Esophagus muscularis mucosa (tissue), 4 donors: ENCODE data around the gene ABHD16B. TPM values are rescaled to one million over a fixed set of nuclear protein-coding genes. Genes with fewer than 3 reads are reported as not detected.

ENCODE experiments used
- DNase-seq: peaks from one replicate; pipeline ENCODE4 v3.0.0-alpha.2; 2017; ENCODE audit errors: extremely low spot score
- H3K27ac ChIP-seq, 4 donors: fragments of 200-600 bp; sonication (generic); replicated peaks in 1 of 4; 1 replicate in 3 of 4; 2 replicates in 1 of 4; pipeline ENCODE4 v1.5.1; 2016 to 2019; ENCODE audit warnings: mild to moderate bottlenecking in 1 of 4
- H3K27me3 ChIP-seq, 4 donors: fragments of 200-600 bp; sonication (generic); one replicate each; pipeline versions ENCODE4 v1.5.1 to v1.6.0; 2016 to 2019
- H3K36me3 ChIP-seq, 4 donors: fragments of 200-600 bp; sonication (generic); one replicate each; pipeline ENCODE4 v1.5.1; 2016 to 2019
- H3K4me1 ChIP-seq, 4 donors: fragments of 200-600 bp; sonication (generic); one replicate each; pipeline ENCODE4 v1.5.1; 2016 to 2019
- H3K4me3 ChIP-seq, 4 donors: fragments of 200-600 bp; sonication (generic); 1 replicate in 2 of 4; 2 replicates in 2 of 4; pipeline ENCODE4 v1.5.1; 2016 to 2019; ENCODE audit warnings: mild to moderate bottlenecking in 4 of 4, moderate library complexity in 1 of 4
- H3K9me3 ChIP-seq, 4 donors: fragments of 200-600 bp; sonication (generic); 1 replicate in 3 of 4; 2 replicates in 1 of 4; pipeline ENCODE4 v1.5.1; 2016 to 2019
- EP300 ChIP-seq: sonication (generic); formaldehyde crosslinking; IDR thresholded peaks from one replicate; pipeline ENCODE4 v1.6.1; 2017; ENCODE audit warnings: antibody characterized with exemption
- POLR2A ChIP-seq: fragments of 450-650 bp; IDR thresholded peaks from one replicate; pipeline ENCODE4 v1.6.1; 2017; ENCODE audit warnings: antibody characterized with exemption, moderate library complexity, mild to moderate bottlenecking, low read depth
- POLR2AphosphoS5 ChIP-seq, 2 donors: sonication (generic); formaldehyde crosslinking; IDR thresholded peaks; one replicate each; pipeline ENCODE4 v1.6.1; 2017; ENCODE audit warnings: antibody characterized with exemption in 2 of 2
- WGBS: methylation state at CpG from one replicate; pipeline ENCODE4 v1.1.5; 2018; 5-methylcytosine and 5-hydroxymethylcytosine counted together
- intact Hi-C: fragments of 100-400 bp; cut with DNase I; formaldehyde crosslinking; loops from one replicate; pipeline ENCODE4 v1.15.1; 2023
- total RNA-seq, 4 donors: library from RNA; depleted of rRNA; stranded (reverse); fragments of >200 nt; gene quantifications; one replicate each; pipeline versions ENCODE4 v1.1.0 to v1.2.1, GENCODE V29; 2016
- TF ChIP-seq, protein P1 (sequence below), 3 experiments: fragments of 200-600 bp in 2 of 3; fragments of 450-650 bp in 1 of 3; sonication (generic) in 2 of 3; IDR thresholded peaks; one replicate each; pipeline ENCODE4 v1.5.1; 2017 to 2019; ENCODE audit warnings: antibody characterized with exemption in 3 of 3, mild to moderate bottlenecking in 2 of 3, moderate library complexity in 1 of 3

The ABHD16B gene
- total RNA-seq, 4 donors from 2014 or later = not detected

DNA sequence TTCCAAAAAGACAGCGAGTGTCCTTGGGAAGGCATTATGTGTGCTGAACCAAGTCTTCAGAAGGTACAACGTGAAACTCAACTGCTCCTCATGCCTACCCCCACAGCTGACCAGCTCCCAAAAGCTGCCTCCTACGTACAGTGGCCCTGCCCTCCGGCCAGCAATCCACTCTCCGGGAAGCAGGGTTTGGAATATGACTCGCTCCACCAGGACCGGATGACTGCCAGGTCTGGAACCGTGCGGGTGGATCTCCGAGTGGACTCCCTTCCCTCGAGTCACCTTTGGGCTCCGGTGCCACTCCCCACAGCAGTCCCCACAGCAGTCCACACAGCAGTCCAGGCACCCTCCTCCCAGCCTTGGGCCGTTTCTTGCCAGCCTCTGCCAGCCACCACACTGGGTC lies 34.5 kb upstream of the ABHD16B start:
- H3K4me1 ChIP-seq = peaks cover 21 to 33% (median 28%) of the 10 kb centered on the region in 4 donors
- no peak overlapping the region for H3K4me3 ChIP-seq
- WGBS = 81% methylated on average over 10 of the region's 13 CpGs
- no peak overlapping the region for H3K27ac ChIP-seq
- H3K27me3 ChIP-seq = peaks cover 0 to 36% (median 0%) of the 10 kb centered on the region in 4 donors
- TF ChIP-seq, protein P1, sequence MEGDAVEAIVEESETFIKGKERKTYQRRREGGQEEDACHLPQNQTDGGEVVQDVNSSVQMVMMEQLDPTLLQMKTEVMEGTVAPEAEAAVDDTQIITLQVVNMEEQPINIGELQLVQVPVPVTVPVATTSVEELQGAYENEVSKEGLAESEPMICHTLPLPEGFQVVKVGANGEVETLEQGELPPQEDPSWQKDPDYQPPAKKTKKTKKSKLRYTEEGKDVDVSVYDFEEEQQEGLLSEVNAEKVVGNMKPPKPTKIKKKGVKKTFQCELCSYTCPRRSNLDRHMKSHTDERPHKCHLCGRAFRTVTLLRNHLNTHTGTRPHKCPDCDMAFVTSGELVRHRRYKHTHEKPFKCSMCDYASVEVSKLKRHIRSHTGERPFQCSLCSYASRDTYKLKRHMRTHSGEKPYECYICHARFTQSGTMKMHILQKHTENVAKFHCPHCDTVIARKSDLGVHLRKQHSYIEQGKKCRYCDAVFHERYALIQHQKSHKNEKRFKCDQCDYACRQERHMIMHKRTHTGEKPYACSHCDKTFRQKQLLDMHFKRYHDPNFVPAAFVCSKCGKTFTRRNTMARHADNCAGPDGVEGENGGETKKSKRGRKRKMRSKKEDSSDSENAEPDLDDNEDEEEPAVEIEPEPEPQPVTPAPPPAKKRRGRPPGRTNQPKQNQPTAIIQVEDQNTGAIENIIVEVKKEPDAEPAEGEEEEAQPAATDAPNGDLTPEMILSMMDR (IDR thresholded peaks at IDR 0.05) = no peak
- TF ChIP-seq EP300 (no peak), POLR2AphosphoS5 (IDR thresholded peaks at IDR 0.05) (no peak), POLR2A (no peak)
- DNase-seq = no peak
- intact Hi-C loops = no loop called here
- peaks cover 0 to 3% (median 0%) of the 10 kb centered on the region in 4 donors for H3K36me3 ChIP-seq
- no peaks in the 10 kb centered on the region for H3K9me3 ChIP-seq

DNA sequence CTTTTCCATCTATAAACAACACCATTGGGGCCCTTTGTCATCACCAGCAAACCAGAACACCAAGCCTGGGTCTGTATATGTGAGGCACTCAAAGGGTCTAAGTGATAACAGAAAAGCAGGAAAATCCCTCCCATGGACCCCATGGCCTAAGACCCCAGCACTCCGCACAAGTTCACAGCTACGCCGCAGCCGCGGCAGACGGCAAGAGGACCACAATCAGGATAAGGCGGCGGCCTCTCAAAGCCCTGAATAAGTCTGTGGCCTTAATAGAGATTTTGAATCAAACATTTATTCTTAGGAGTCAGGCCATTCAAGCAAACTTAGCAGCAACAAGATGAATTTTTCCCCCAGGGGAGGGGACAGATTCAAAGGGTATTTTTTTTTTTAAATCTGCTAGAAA lies 33.2 kb upstream of the ABHD16B start:
- intact Hi-C loops = no loop called here
- Histone ChIP-seq H3K9me3 (no peaks in the 10 kb centered on the region), H3K4me1 (peaks cover 24 to 47% (median 40%) of the 10 kb centered on the region in 4 donors), H3K36me3 (peaks cover 0 to 3% (median 0%) of the 10 kb centered on the region in 4 donors), H3K27me3 (peaks cover 0 to 36% (median 0%) of the 10 kb centered on the region in 4 donors), H3K27ac (no peak overlapping the region), H3K4me3 (no peak overlapping the region)
- WGBS = 89% methylated on average over 8 of the region's 8 CpGs
- DNase-seq = no peak
- TF ChIP-seq POLR2AphosphoS5 (IDR thresholded peaks at IDR 0.05) = no peak
- TF ChIP-seq, protein P1 (IDR thresholded peaks at IDR 0.05) = no peak
- no peak for TF ChIP-seq EP300
- TF ChIP-seq POLR2A = no peak

DNA sequence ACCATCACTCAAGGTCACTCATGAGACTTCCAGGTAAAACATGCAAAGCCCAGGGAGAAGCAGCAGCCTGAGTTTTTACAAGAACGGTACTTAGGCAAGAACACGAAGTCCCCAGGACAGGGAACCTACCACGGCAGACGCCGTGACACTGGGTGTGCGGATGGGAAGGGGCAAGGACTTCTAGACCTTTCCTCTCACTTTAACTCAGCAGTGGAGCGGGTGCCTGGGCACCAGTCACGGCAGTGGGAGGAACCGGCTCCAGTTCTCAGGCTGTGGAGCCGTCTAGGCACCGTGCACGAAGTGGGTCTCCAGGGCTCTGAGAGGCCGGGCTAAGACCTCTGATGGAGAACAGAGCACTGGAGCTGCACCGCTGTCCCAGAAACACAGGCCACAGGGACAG lies 32.8 kb upstream of the ABHD16B start:
- H3K27me3 ChIP-seq = peaks cover 0 to 36% (median 0%) of the 10 kb centered on the region in 4 donors
- H3K4me1 ChIP-seq = peaks cover 25 to 51% (median 43%) of the 10 kb centered on the region in 4 donors
- H3K9me3 ChIP-seq = no peaks in the 10 kb centered on the region
- intact Hi-C loops = no loop called here
- DNase-seq = no peak
- TF ChIP-seq, protein P1 (IDR thresholded peaks at IDR 0.05) = no peak
- no peak for TF ChIP-seq POLR2A
- no peak for TF ChIP-seq EP300
- H3K27ac ChIP-seq = peak overlapping the region in 2 of 4 donors; percentile 37 to 82
- H3K36me3 ChIP-seq = peaks cover 0 to 3% (median 0%) of the 10 kb centered on the region in 4 donors
- 90% methylated on average over 14 of the region's 14 CpGs for WGBS
- H3K4me3 ChIP-seq = peak overlapping the region; percentile 10 to 76 (median 74)

DNA sequence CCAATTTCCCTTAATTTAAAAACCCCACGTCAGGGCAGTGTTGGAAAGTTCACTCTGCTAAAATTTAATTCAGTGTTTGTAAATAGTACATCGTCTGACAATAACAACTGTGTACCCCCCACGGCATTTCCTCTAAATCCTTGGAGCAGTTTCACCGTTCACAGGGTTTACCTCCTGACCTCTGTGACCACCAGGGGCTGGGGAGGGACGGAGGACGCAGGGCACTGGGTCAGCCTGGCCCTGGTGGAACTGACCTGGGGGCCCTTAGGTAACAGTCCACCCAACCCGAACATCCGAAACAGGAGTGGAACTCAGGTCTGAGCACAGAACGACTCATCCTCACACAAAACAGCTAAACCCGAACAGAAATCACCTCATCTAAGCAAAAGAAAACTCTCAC lies 32.3 kb upstream of the ABHD16B start:
- peak overlapping the region; percentile 74 to 91 (median 76) for H3K4me3 ChIP-seq
- peaks cover 0 to 3% (median 0%) of the 10 kb centered on the region in 4 donors for H3K36me3 ChIP-seq
- H3K27ac ChIP-seq = peak overlapping the region in 2 of 4 donors; percentile 37 to 82
- H3K27me3 ChIP-seq = peaks cover 0 to 36% (median 0%) of the 10 kb centered on the region in 4 donors
- DNase-seq = no peak
- intact Hi-C loops = no loop called here
- H3K9me3 ChIP-seq = no peaks in the 10 kb centered on the region
- TF ChIP-seq POLR2A (no peak), POLR2AphosphoS5 (IDR thresholded peaks at IDR 0.05) (no peak), EP300 (no peak)
- TF ChIP-seq, protein P1 (IDR thresholded peaks at IDR 0.05) = no peak
- 66% methylated on average over 10 of the region's 10 CpGs for WGBS
- peaks cover 29 to 55% (median 47%) of the 10 kb centered on the region in 4 donors for H3K4me1 ChIP-seq

DNA sequence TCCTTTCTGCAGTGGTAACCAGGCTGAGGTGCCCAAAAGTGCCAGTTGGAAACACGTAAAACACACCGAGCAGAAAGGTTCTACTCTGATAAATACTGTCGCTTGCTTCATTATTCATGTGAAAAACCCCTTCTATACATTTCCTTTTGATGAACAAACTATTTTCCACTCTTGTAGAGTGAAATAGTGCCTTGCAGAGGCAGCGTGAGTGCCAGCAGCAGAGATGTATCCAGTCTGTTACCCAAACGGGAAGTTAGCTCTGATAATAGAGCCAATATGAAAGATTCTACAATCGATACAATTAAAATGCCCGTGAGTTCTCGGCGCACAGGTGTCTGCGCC lies 31.7 kb upstream of the ABHD16B start:
- DNase-seq = no peak
- intact Hi-C loops = no loop called here
- Histone ChIP-seq H3K27ac (peak overlapping the region in 3 of 4 donors; percentile 72 to 82 (median 80)), H3K4me3 (peak overlapping the region; percentile 74 to 91 (median 76)), H3K4me1 (peaks cover 36 to 61% (median 53%) of the 10 kb centered on the region in 4 donors), H3K36me3 (peaks cover 0 to 3% (median 0%) of the 10 kb centered on the region in 4 donors), H3K9me3 (no peaks in the 10 kb centered on the region), H3K27me3 (peaks cover 0 to 36% (median 0%) of the 10 kb centered on the region in 4 donors)
- TF ChIP-seq EP300 (no peak), POLR2AphosphoS5 (IDR thresholded peaks at IDR 0.05) (no peak), POLR2A (no peak)
- TF ChIP-seq, protein P1 (IDR thresholded peaks at IDR 0.05) = no peak
- WGBS = 10% methylated on average over 10 of the region's 10 CpGs
